Measurements from ENCODE around the gene LIN7A. TPM values are rescaled to one million over a fixed set of nuclear protein-coding genes. Genes with fewer than 3 reads are reported as not detected.

Gene LIN7A
- total RNA-seq, 4 donors from 2014 or later: 7.4 to 31.0 (median 9.0) TPM

DNA sequence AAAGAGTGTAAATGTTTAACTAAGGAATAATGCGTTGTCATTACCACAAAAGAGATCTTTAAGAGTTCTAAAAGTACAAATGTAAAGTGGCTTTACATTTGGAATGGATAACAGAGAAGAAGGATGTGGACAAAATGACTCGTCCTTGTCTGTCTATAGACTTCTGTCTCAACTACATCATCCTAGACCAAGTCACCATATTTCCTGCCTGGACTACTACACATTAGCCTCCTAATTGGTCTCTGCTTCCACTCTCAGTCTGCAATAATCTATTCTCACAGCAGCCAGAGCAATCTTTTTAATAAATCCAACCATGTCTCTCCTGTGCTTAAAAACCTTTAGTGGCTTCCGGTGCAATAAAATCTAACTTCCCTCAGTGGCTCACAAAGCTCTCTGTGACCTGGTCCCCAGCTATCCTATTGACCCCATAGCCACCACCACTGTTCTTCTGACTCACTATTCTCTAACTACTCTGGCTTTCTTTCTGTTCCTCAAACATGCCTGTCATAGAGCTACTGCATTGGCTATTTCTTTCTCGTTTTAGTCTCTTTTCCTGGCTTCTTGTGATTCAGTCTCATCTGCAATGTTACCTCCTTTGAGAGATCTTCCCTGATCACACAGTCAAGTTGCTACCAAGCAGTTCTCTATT, 130.0 kb downstream of the LIN7A start:
- Histone ChIP-seq H3K9me3 (no peaks in the 10 kb centered on the region), H3K4me3 (no peak overlapping the region), H3K27me3 (no peaks in the 10 kb centered on the region), H3K27ac (no peak overlapping the region), H3K4me1 (no peaks in the 10 kb centered on the region), H3K36me3 (no peaks in the 10 kb centered on the region)
- intact Hi-C loops (cut with DNase I; ENCODE audit: low total_unique reads): no loop called here
- in situ Hi-C loops (cut with MboI; ENCODE audit: low pct_ligation_motif_present in 1 of 4, low pct_unique_long_range_greater_than_20kb in 1 of 4, low sequenced_read_pairs in 3 of 4): no loop called here
- TF ChIP-seq, protein P1, sequence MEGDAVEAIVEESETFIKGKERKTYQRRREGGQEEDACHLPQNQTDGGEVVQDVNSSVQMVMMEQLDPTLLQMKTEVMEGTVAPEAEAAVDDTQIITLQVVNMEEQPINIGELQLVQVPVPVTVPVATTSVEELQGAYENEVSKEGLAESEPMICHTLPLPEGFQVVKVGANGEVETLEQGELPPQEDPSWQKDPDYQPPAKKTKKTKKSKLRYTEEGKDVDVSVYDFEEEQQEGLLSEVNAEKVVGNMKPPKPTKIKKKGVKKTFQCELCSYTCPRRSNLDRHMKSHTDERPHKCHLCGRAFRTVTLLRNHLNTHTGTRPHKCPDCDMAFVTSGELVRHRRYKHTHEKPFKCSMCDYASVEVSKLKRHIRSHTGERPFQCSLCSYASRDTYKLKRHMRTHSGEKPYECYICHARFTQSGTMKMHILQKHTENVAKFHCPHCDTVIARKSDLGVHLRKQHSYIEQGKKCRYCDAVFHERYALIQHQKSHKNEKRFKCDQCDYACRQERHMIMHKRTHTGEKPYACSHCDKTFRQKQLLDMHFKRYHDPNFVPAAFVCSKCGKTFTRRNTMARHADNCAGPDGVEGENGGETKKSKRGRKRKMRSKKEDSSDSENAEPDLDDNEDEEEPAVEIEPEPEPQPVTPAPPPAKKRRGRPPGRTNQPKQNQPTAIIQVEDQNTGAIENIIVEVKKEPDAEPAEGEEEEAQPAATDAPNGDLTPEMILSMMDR (IDR thresholded peaks at IDR 0.05): no peak
- TF ChIP-seq POLR2AphosphoS5 (IDR thresholded peaks at IDR 0.05): no peak
- no peak for TF ChIP-seq EP300 (IDR thresholded peaks at IDR 0.05; ENCODE audit: low read depth)
- 79 to 85% methylated on average over 2 to 4 of the region's 4 CpGs for WGBS, 2 donors (ENCODE audit: low coverage in 1 of 2)
- no peak for DNase-seq

DNA sequence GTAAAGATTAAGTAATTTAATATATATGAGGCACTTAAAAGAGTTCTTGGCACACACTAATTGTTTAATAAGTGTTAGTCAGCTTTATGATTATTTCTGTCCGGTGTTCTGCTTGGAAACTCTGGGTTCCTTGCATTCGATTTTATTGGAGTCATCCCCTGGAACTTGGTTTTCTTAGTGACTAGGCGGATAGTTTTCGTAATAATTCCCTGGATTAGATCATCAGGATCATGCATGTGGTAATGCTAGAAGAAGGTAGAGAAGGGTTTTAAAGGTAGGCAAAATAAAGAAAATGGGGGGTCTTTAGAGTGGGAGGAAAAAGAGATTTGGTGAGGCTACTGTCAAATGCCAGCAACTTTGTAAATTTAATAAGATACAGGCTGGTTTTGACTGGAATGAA, 132.6 kb downstream of the LIN7A start:
- Histone ChIP-seq H3K4me3 (no peak overlapping the region), H3K9me3 (no peaks in the 10 kb centered on the region), H3K27me3 (no peaks in the 10 kb centered on the region), H3K4me1 (no peaks in the 10 kb centered on the region), H3K36me3 (no peaks in the 10 kb centered on the region), H3K27ac (no peak overlapping the region)
- in situ Hi-C loops (cut with MboI; ENCODE audit: low pct_ligation_motif_present in 1 of 4, low pct_unique_long_range_greater_than_20kb in 1 of 4, low sequenced_read_pairs in 3 of 4): no loop called here
- intact Hi-C loops (cut with DNase I; ENCODE audit: low total_unique reads): no loop called here
- 84 to 91% methylated on average over 4 of the region's 4 CpGs for WGBS, 2 donors (ENCODE audit: low coverage in 1 of 2)
- no peak for DNase-seq
- TF ChIP-seq POLR2AphosphoS5 (IDR thresholded peaks at IDR 0.05) (no peak), POLR2A (IDR thresholded peaks at IDR 0.05) (no peak), EP300 (IDR thresholded peaks at IDR 0.05; ENCODE audit: low read depth) (no peak)
- TF ChIP-seq, protein P1 (IDR thresholded peaks at IDR 0.05): no peak

DNA sequence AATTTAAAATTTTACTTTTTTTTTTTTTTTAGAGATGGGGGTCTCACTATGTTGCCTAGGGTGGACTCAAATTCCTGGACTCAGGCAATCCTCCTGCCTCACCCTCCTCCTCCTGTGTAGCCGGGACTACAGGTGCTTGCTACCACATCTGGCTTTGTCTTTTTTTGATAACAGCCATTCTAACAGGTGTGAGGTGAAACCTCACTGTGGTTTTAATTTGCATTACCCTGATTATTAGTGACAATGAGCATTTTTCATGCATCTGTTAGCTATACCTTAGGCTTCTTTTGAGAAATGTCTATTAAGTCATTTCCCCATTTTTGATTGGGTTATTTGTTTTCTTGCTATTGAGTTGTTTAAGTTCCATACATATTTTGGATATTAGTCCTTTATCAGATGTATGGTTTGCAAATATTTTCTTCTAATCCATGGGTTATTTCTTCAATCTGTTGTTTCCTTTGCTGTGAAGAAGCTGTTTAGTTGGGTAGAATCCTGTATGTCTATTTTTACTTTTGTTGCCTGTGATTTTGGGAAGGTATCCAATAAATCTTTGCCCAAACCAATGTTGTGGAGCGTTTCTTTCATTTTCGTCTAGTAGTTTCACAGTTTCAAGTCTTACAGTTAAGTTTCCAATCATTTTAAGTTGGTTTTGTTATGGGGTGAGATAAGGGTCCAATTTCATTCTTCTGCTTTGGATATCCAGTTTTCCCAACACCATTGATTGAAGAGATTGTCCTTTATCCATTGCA, 134.9 kb downstream of the LIN7A start:
- no peak for DNase-seq
- intact Hi-C loops (cut with DNase I; ENCODE audit: low total_unique reads) (no loop called here), in situ Hi-C loops (cut with MboI; ENCODE audit: low pct_ligation_motif_present in 1 of 4, low pct_unique_long_range_greater_than_20kb in 1 of 4, low sequenced_read_pairs in 3 of 4) (no loop called here)
- H3K27me3 ChIP-seq: no peaks in the 10 kb centered on the region
- TF ChIP-seq, protein P1 (IDR thresholded peaks at IDR 0.05): no peak
- TF ChIP-seq EP300 (IDR thresholded peaks at IDR 0.05; ENCODE audit: low read depth): no peak
- TF ChIP-seq POLR2AphosphoS5 (IDR thresholded peaks at IDR 0.05): no peak
- no peak for TF ChIP-seq POLR2A (IDR thresholded peaks at IDR 0.05)
- no peaks in the 10 kb centered on the region for H3K4me1 ChIP-seq
- WGBS, 2 donors (ENCODE audit: low coverage in 1 of 2): 80 to 82% methylated on average over 1 to 3 of the region's 3 CpGs
- no peaks in the 10 kb centered on the region for H3K36me3 ChIP-seq
- H3K27ac ChIP-seq: no peak overlapping the region
- no peaks in the 10 kb centered on the region for H3K9me3 ChIP-seq
- H3K4me3 ChIP-seq: no peak overlapping the region

DNA sequence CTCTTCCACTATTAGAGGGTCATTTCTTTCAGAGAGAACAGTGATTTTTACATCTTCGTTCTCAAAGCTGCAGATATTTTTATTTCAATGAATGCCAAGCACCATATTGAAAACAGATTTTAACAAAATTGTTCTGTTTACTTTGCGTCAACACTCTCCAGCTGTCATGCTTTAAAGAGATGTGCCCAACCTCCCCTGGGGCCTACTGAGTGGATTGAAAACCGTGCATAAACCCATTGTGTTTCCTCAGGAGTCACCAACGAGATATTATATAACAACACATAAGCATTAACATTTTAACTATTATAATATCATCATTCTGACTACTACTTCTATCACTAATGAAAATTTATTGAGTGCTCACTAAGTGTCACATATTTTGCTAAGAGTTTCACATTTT, 139.5 kb downstream of the LIN7A start:
- Histone ChIP-seq H3K27me3 (no peaks in the 10 kb centered on the region), H3K9me3 (no peaks in the 10 kb centered on the region), H3K4me1 (no peaks in the 10 kb centered on the region), H3K27ac (no peak overlapping the region), H3K36me3 (no peaks in the 10 kb centered on the region), H3K4me3 (no peak overlapping the region)
- TF ChIP-seq POLR2A (IDR thresholded peaks at IDR 0.05): no peak
- no peak for TF ChIP-seq EP300 (IDR thresholded peaks at IDR 0.05; ENCODE audit: low read depth)
- no peak for TF ChIP-seq POLR2AphosphoS5 (IDR thresholded peaks at IDR 0.05)
- TF ChIP-seq, protein P1 (IDR thresholded peaks at IDR 0.05): no peak
- WGBS, 2 donors (ENCODE audit: low coverage in 1 of 2): 58 to 62% methylated on average over 4 of the region's 4 CpGs
- in situ Hi-C loops (cut with MboI; ENCODE audit: low pct_ligation_motif_present in 1 of 4, low pct_unique_long_range_greater_than_20kb in 1 of 4, low sequenced_read_pairs in 3 of 4) (no loop called here), intact Hi-C loops (cut with DNase I; ENCODE audit: low total_unique reads) (no loop called here)
- no peak for DNase-seq

All from transverse colon (tissue), 4 donors.